Stimulated activated CD8-positive, alpha-beta memory T cell treated with anti-CD3 and anti-CD28 coated beads, Interleukin-12 subunit alpha, Interleukin-12 subunit beta, amount 100 ng/mL, for 1 hour (primary cell): ENCODE data around the gene MYO16.
"Not testable (repeated sequence)": the region's sequence is repeated elsewhere in the genome, so short reads cannot be mapped to it uniquely, and the experiment has no call there.

Experiments used
- DNase-seq: peaks from one replicate; pipeline ENCODE4 v3.0.0-alpha.2; 2020; ENCODE audit warnings: low read depth

Gene MYO16

GRCh38 chr13:108981407-108981806 lies 352.0 kb downstream of the MYO16 start:
- DNase-seq, result no peak

- DNase-seq, result no peak
These were observed 353.9 kb downstream of the MYO16 start for GRCh38 chr13:108983273-108983672.

GRCh38 chr13:108984251-108984920 lies 355.0 kb downstream of the MYO16 start:
- no peak for DNase-seq

GRCh38 chr13:108985166-108985565 lies 355.8 kb downstream of the MYO16 start:
- no peak for DNase-seq

- DNase-seq, result no peak
These were observed 358.1 kb downstream of the MYO16 start for GRCh38 chr13:108987517-108987916.

GRCh38 chr13:108987944-108988343 lies 358.5 kb downstream of the MYO16 start:
- DNase-seq, result no peak

- DNase-seq, result not testable (repeated sequence)
These were observed 362.0 kb downstream of the MYO16 start for GRCh38 chr13:108991416-108991815.

GRCh38 chr13:108993346-108993745 lies 363.9 kb downstream of the MYO16 start:
- DNase-seq, result no peak

GRCh38 chr13:108996430-108996829 lies 367.0 kb downstream of the MYO16 start:
- no peak for DNase-seq

- DNase-seq, result no peak
These were observed 370.8 kb downstream of the MYO16 start for GRCh38 chr13:109000207-109000606.

- DNase-seq, result no peak
These were observed 373.5 kb downstream of the MYO16 start for GRCh38 chr13:109002934-109003333.

GRCh38 chr13:109007946-109008345 lies 378.5 kb downstream of the MYO16 start:
- no peak for DNase-seq

GRCh38 chr13:109009756-109010155 lies 380.3 kb downstream of the MYO16 start:
- no peak for DNase-seq

- DNase-seq, result no peak
These were observed 381.5 kb downstream of the MYO16 start for GRCh38 chr13:109010912-109011311.

- DNase-seq, result no peak
These were observed 382.7 kb downstream of the MYO16 start for GRCh38 chr13:109012115-109012514.

GRCh38 chr13:109021558-109021957 lies 392.1 kb downstream of the MYO16 start:
- DNase-seq, result no peak

GRCh38 chr13:109024611-109025010 lies 395.2 kb downstream of the MYO16 start:
- DNase-seq, result no peak

GRCh38 chr13:109026266-109026665 lies 396.9 kb downstream of the MYO16 start:
- no peak for DNase-seq

GRCh38 chr13:109028624-109029023 lies 399.2 kb downstream of the MYO16 start:
- DNase-seq, result no peak

GRCh38 chr13:109033090-109033489 lies 403.7 kb downstream of the MYO16 start:
- no peak for DNase-seq

GRCh38 chr13:109036078-109036780 lies 406.8 kb downstream of the MYO16 start:
- DNase-seq, result no peak

GRCh38 chr13:109043636-109044035 lies 414.2 kb downstream of the MYO16 start:
- DNase-seq, result no peak

- no peak for DNase-seq
These were observed 426.4 kb downstream of the MYO16 start for GRCh38 chr13:109055850-109056249.

GRCh38 chr13:109058087-109058486 lies 428.7 kb downstream of the MYO16 start:
- DNase-seq, result no peak
